GM18873 (cell line): ENCODE data around the gene PALM2AKAP2.
"Not testable (repeated sequence)": the region's sequence is repeated elsewhere in the genome, so short reads cannot be mapped to it uniquely, and the experiment has no call there.

Experiments used
- ATAC-seq: cut with Tn5 transposase; IDR thresholded peaks from one replicate; pipeline ENCODE4 v1.9.1; 2021; ENCODE audit warnings: mild to moderate bottlenecking, moderate library complexity, moderate number of reproducible peaks; ENCODE audit not compliant: unreplicated experiment, low FRiP score

Gene PALM2AKAP2

GRCh38 chr9:109801484-109801883 lies 21.5 kb downstream of the PALM2AKAP2 start:
- ATAC-seq: no peak

DNA sequence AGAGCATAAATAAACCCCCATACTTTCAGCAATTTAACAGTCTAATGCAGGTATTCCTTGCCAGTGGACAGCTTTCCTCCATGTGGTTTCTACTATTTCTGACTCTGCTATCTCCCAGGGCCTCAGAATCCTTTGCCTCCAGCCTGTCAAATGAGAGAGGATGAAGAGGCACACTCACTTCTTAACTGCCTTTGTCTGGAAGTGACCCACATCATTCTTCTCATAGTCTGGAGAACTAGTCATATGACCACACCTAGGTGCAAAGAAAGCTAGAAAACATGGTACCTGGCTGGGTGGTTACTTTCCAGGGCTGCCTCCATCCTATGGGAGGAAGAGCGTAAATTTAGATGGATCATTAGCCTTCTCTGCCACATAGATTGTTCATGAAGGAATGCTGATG lies 22.5 kb downstream of the PALM2AKAP2 start:
- no peak for ATAC-seq

- ATAC-seq: no peak
These were observed 25.1 kb downstream of the PALM2AKAP2 start for GRCh38 chr9:109805050-109805449.

GRCh38 chr9:109806506-109807115 lies 26.6 kb downstream of the PALM2AKAP2 start:
- no peak for ATAC-seq

DNA sequence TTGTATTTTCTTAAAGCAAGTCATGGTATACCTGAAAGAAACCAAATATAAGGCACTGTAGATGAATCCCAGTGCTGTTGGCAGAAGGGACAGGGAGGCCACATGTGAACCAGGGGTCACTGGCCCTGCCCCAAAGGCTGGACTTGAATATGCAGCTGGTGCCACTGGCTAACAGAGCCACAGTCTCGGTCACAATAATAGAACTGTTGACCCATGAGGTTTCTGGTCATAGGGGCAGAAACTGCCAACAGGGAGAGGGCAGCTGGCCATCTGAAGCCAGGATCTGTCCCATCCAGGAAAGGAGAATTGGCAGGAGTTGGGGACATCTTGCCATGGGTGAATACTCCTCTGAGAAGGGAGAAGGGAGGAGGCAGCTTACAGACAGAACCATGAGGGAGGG lies 31.9 kb downstream of the PALM2AKAP2 start:
- ATAC-seq: no peak

DNA sequence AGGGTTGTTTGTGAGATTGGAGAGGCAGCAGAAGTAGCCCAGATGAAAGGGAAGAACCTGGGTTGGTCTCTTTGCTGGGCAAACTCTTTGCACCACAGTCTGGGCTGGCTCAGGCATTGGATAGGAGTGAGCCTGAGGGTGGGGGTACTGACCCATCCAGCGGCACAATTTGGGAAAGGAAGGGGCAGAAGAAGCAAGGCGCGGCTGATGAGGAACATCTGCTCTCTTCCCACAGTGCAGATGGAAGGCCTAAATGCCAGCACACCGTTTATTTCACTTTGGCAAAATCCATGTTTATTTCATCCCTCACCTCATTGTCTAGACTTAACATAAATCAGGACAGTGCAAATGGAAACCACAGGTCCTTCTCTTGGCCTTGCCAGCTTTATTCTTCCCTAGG lies 32.3 kb downstream of the PALM2AKAP2 start:
- ATAC-seq: no peak

GRCh38 chr9:109812818-109813281 lies 32.9 kb downstream of the PALM2AKAP2 start:
- no peak for ATAC-seq

DNA sequence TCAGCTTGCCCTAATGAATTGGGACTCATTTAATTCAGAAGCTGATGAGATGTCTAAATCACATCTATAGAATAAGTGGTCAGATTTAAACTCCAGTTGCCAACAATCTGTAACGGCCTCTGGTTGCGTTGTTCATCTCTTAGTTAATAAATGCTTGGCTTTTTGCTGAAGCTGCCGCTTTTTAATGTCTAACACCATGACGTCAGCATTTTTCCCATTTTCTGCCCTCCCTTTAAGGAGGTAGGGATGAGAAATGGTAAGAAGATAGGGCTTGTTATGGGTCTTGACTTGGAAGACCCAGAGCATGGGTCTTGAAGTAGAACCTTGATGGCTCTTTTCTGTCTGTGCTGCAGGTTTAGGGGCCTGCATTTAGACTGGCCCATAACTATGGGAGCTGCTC lies 33.3 kb downstream of the PALM2AKAP2 start:
- ATAC-seq: no peak

DNA sequence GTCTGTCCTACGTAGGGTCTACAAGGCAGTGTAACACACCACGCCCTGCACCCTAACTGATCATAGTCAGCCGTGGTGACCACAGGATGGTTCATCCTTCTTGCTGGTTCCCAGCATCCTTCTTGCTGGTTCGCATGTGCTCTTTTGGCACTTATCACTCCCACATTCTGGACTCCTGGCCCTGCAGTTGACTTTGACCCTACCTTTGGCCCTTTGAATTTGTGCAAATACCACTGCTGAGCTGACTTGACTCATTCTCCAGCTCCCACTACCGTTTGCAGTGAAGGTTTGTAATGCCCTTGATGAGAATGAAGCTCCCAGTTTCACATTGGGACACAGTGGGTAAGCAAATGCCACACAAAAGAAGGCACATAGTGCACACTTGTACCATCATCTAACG lies 33.8 kb downstream of the PALM2AKAP2 start:
- no peak for ATAC-seq

DNA sequence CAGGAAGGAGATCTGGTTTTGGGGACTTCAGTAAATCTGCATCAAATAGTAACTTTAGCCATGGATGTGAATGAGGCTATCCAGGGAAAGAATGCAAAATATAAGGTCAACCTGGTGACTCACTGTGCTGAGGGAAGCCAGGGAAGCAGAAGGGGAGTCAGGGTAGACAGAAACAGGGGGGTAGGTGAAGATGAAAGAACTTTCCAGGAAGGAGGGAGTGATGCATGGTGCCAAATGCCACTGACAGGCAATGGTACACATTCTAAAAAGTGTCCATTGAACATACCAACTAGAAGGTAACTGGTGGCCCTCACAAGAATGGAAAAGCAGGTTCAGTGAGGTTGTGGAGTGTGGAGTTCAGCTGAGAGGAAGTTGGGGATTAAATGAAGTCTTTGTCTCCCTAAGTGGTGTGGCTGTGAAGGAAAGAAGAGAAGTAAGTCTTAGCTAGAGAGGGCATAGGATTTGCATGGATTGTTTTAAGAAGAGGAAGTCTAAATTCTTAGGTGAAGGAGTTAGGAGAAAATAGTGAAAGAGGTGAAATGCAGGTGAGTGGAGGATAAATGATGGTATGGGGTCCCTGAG lies 35.5 kb downstream of the PALM2AKAP2 start:
- ATAC-seq: no peak

- ATAC-seq: no peak
These were observed 36.5 kb downstream of the PALM2AKAP2 start for GRCh38 chr9:109816490-109816889.

GRCh38 chr9:109817146-109817845 lies 37.3 kb downstream of the PALM2AKAP2 start:
- ATAC-seq: no peak

DNA sequence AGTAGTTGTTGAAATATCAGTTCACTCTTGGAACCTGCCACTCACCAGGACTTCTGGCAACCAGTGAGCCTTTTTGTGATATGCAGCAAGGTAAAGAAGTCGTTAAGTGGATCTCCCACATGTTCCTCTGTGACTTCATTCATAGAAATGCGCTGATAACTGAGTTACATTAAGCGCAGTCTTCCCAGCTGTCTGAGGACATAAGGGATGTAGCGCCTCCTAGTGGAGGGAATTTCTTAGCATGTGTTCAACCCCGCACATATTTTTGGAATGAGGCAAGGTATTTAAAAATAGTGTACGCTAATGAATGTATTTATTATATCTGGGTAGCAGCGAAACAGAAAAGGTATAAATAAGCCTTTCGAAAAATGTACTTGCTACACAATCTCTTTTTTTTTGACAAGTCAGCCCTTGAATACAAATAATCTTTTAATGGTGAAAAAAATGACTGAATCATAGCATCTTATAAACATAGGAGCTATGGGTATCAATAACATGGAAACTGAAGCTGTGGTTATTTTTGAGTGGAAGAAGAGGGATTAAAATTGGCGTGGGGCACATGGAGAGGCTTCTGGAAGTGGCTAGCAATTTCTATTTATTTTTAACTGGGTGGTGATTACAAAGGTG lies 38.0 kb downstream of the PALM2AKAP2 start:
- ATAC-seq: no peak

DNA sequence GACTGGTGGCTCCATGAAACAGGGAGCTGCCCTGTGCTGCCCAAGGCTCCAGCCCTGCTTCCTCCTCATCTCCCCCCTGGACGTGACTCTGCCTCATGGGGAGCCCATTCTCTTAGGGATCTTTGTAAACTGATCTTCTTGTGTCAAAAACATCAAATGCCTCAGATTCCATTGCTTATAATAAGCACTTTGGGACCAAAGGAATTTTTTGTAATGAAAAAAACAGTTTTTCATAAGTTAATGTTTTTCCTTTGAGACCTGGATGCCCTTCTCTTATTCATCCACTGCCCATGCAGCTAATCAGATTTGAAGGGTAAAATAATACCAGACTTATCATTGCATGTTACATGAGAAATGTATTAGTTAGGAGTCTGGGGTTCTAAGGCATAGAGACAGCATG lies 41.7 kb downstream of the PALM2AKAP2 start:
- ATAC-seq: no peak

DNA sequence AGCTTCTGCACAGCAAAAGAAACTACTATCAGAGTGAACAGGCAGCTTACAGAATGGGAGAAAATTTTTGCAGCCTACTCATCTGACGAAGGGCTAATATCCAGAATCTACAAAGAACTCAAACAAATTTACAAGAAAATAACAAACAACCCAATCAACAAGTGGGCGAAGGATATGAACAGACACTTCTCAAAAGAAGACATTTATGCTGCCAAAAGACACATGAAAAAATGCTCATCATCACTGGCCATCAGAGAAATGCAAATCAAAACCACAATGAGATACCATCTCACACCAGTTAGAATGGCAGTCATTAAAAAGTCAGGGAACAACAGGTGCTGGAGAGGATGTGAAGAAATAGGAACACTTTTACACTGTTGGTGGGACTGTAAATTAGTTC lies 45.4 kb downstream of the PALM2AKAP2 start:
- ATAC-seq: not testable (repeated sequence)

DNA sequence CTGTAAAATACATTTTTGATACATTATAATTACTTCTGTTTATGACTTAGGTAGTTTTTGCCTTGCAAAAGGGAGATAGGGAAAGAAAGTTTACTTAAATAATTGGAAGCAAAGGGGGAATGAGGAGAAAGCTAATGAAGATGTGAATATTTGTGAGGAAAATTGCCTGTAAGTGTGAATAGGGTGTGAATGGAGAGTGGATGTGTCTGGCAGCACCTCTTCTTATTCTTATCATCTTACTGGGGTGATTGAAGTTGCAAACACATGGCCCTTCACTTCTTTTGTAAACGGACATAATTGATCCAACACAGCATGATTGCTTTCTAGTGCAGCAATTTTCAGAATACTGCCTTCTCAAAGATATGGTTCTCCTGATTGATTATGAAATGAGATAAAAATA lies 46.6 kb downstream of the PALM2AKAP2 start:
- no peak for ATAC-seq

GRCh38 chr9:109828254-109828653 lies 48.3 kb downstream of the PALM2AKAP2 start:
- ATAC-seq: no peak
